ENCODE measurements around the gene ARMC6. TPM values are rescaled to one million over a fixed set of nuclear protein-coding genes. Genes with fewer than 3 reads are reported as not detected.

Gene ARMC6
- polyA plus RNA-seq, 1 donor from 2014 or later: 74.4 TPM

DNA sequence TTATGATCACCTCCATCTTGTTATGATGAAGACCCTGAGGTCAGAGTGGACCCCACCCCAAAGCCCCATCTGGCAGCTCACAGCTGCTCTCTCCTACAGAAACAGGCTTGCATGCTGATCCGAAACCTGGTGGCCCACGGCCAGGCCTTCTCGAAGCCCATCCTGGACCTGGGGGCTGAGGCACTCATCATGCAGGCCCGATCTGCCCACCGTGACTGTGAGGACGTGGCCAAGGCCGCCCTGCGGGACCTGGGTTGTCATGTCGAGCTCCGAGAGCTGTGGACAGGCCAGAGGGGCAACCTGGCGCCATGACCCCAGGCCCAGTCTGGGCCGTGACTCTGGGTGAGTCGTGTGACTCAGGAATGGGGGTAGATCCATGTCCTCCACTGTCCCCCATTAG, 23.9 kb downstream of the ARMC6 start:
- H4K20me1 ChIP-seq (ENCODE audit: insufficient read depth): no peaks in the 10 kb centered on the region

DNA sequence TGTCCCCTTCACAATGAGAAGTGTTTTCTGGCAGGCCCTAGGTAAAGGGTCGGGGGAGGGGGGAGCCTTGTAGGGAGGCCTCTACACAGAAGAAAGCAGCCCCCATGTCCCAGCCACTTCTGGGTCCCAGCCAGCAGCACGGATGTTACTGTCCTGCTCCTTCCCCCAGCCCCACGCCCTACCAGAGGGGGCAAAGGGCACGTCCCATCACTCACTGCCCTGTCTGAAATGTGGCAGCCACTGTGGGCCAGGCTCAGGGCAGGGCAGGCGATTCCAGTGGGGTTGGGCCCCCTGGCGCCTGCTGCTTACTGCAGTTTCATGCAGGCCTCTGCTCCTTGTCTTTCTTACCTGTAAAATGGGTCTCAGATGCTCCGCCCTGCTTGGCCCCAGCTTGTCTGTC, 24.3 kb downstream of the ARMC6 start:
- H3K9me3 ChIP-seq (ENCODE audit: low read length): no peaks in the 10 kb centered on the region
- H3K27ac ChIP-seq (ENCODE audit: low read length): no peak overlapping the region
- no peaks in the 10 kb centered on the region for H3K36me3 ChIP-seq (ENCODE audit: insufficient read depth, low read length)
- no peaks in the 10 kb centered on the region for H3F3A ChIP-seq (ENCODE audit: insufficient read depth, low read length, poor library complexity, severe bottlenecking)
- H3K4me3 ChIP-seq (ENCODE audit: low read length): no peak overlapping the region
- H4K20me1 ChIP-seq (ENCODE audit: insufficient read depth): no peaks in the 10 kb centered on the region
- H3K4me2 ChIP-seq (ENCODE audit: low read length): no peak overlapping the region
- no peak overlapping the region for H2AFZ ChIP-seq (ENCODE audit: low read depth, low read length)
- no peak for TF ChIP-seq SMC3 (conservative IDR thresholded peaks at IDR 0.05; ENCODE audit: poor library complexity)
- TF ChIP-seq TAF1 (IDR thresholded peaks at IDR 0.05; ENCODE audit: low read depth): no peak
- TF ChIP-seq EP300 (conservative IDR thresholded peaks at IDR 0.05; ENCODE audit: poor library complexity, severe bottlenecking): no peak
- TF ChIP-seq EZH2 (IDR thresholded peaks at IDR 0.05; ENCODE audit: borderline replicate concordance, insufficient read depth, low read length, poor library complexity, severe bottlenecking): no peak
- TF ChIP-seq, protein P1, sequence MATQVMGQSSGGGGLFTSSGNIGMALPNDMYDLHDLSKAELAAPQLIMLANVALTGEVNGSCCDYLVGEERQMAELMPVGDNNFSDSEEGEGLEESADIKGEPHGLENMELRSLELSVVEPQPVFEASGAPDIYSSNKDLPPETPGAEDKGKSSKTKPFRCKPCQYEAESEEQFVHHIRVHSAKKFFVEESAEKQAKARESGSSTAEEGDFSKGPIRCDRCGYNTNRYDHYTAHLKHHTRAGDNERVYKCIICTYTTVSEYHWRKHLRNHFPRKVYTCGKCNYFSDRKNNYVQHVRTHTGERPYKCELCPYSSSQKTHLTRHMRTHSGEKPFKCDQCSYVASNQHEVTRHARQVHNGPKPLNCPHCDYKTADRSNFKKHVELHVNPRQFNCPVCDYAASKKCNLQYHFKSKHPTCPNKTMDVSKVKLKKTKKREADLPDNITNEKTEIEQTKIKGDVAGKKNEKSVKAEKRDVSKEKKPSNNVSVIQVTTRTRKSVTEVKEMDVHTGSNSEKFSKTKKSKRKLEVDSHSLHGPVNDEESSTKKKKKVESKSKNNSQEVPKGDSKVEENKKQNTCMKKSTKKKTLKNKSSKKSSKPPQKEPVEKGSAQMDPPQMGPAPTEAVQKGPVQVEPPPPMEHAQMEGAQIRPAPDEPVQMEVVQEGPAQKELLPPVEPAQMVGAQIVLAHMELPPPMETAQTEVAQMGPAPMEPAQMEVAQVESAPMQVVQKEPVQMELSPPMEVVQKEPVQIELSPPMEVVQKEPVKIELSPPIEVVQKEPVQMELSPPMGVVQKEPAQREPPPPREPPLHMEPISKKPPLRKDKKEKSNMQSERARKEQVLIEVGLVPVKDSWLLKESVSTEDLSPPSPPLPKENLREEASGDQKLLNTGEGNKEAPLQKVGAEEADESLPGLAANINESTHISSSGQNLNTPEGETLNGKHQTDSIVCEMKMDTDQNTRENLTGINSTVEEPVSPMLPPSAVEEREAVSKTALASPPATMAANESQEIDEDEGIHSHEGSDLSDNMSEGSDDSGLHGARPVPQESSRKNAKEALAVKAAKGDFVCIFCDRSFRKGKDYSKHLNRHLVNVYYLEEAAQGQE (IDR thresholded peaks at IDR 0.05; ENCODE audit: borderline replicate concordance): no peak
- no peak for TF ChIP-seq POLR2AphosphoS5 (IDR thresholded peaks at IDR 0.05)
- no peak for TF ChIP-seq RAD21 (conservative IDR thresholded peaks at IDR 0.05)
- TF ChIP-seq MXI1 (conservative IDR thresholded peaks at IDR 0.05; ENCODE audit: poor library complexity, severe bottlenecking): no peak
- TF ChIP-seq, protein P2, sequence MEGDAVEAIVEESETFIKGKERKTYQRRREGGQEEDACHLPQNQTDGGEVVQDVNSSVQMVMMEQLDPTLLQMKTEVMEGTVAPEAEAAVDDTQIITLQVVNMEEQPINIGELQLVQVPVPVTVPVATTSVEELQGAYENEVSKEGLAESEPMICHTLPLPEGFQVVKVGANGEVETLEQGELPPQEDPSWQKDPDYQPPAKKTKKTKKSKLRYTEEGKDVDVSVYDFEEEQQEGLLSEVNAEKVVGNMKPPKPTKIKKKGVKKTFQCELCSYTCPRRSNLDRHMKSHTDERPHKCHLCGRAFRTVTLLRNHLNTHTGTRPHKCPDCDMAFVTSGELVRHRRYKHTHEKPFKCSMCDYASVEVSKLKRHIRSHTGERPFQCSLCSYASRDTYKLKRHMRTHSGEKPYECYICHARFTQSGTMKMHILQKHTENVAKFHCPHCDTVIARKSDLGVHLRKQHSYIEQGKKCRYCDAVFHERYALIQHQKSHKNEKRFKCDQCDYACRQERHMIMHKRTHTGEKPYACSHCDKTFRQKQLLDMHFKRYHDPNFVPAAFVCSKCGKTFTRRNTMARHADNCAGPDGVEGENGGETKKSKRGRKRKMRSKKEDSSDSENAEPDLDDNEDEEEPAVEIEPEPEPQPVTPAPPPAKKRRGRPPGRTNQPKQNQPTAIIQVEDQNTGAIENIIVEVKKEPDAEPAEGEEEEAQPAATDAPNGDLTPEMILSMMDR (IDR thresholded peaks at IDR 0.05; ENCODE audit: poor library complexity, severe bottlenecking): no peak
- H3K9ac ChIP-seq (ENCODE audit: low read length): no peak overlapping the region
- H3K9me2 ChIP-seq (ENCODE audit: insufficient read depth, low read length): no peaks in the 10 kb centered on the region
- no peaks in the 10 kb centered on the region for H3K27me3 ChIP-seq (ENCODE audit: insufficient read depth, low read depth, low read length)
- H3K79me2 ChIP-seq (replicated peaks; ENCODE audit: insufficient read depth, low read length): no peaks in the 10 kb centered on the region

More for the DNA sequence above, 23.9 kb downstream of the ARMC6 start:
- Histone ChIP-seq H3F3A (ENCODE audit: insufficient read depth, low read length, poor library complexity, severe bottlenecking) (no peaks in the 10 kb centered on the region), H3K9me3 (ENCODE audit: low read length) (no peaks in the 10 kb centered on the region), H2AFZ (ENCODE audit: low read depth, low read length) (no peak overlapping the region), H3K27ac (ENCODE audit: low read length) (no peak overlapping the region), H3K9ac (ENCODE audit: low read length) (no peak overlapping the region), H3K4me2 (ENCODE audit: low read length) (no peak overlapping the region), H3K9me2 (ENCODE audit: insufficient read depth, low read length) (no peaks in the 10 kb centered on the region), H3K27me3 (ENCODE audit: insufficient read depth, low read depth, low read length) (no peaks in the 10 kb centered on the region), H3K36me3 (ENCODE audit: insufficient read depth, low read length) (no peaks in the 10 kb centered on the region), H3K79me2 (replicated peaks; ENCODE audit: insufficient read depth, low read length) (no peaks in the 10 kb centered on the region), H3K4me3 (ENCODE audit: low read length) (no peak overlapping the region)
- TF ChIP-seq, protein P2 (IDR thresholded peaks at IDR 0.05; ENCODE audit: poor library complexity, severe bottlenecking): no peak
- TF ChIP-seq RAD21 (conservative IDR thresholded peaks at IDR 0.05) (no peak), TAF1 (IDR thresholded peaks at IDR 0.05; ENCODE audit: low read depth) (no peak), EP300 (conservative IDR thresholded peaks at IDR 0.05; ENCODE audit: poor library complexity, severe bottlenecking) (no peak), MXI1 (conservative IDR thresholded peaks at IDR 0.05; ENCODE audit: poor library complexity, severe bottlenecking) (no peak), POLR2AphosphoS5 (IDR thresholded peaks at IDR 0.05) (no peak), EZH2 (IDR thresholded peaks at IDR 0.05; ENCODE audit: borderline replicate concordance, insufficient read depth, low read length, poor library complexity, severe bottlenecking) (no peak), SMC3 (conservative IDR thresholded peaks at IDR 0.05; ENCODE audit: poor library complexity) (no peak)
- TF ChIP-seq, protein P1 (IDR thresholded peaks at IDR 0.05; ENCODE audit: borderline replicate concordance): no peak
